C4-2B (cell line): ENCODE results near the gene USP11.

Source experiments
- H3K27ac ChIP-seq: fragments of 450-650 bp; 2 replicates; pipeline ENCODE4 v1.5.1; 2017
- CTCF ChIP-seq: fragments of 450-650 bp; conservative IDR thresholded peaks from 2 replicates; pipeline ENCODE4 v1.5.1; 2017; ENCODE audit warnings: mild to moderate bottlenecking
- ZFX ChIP-seq: fragments of 450-650 bp; IDR thresholded peaks from 2 replicates; pipeline ENCODE4 v1.6.1; 2017

The USP11 gene

GRCh38 chrX:47226071-47226470 is 6.7 kb upstream of the USP11 start:
- no peak overlapping the region for H3K27ac ChIP-seq
- TF ChIP-seq ZFX (no peak), CTCF (no peak)

GRCh38 chrX:47226531-47227333 is 6.1 kb upstream of the USP11 start:
- H3K27ac ChIP-seq = no peak overlapping the region
- TF ChIP-seq ZFX = no peak
- no peak for TF ChIP-seq CTCF

GRCh38 chrX:47227334-47227583 is 5.5 kb upstream of the USP11 start:
- no peak for TF ChIP-seq CTCF
- TF ChIP-seq ZFX = no peak
- no peak overlapping the region for H3K27ac ChIP-seq

GRCh38 chrX:47228550-47229270 is 4.1 kb upstream of the USP11 start:
- TF ChIP-seq ZFX = no peak
- H3K27ac ChIP-seq = no peak overlapping the region

GRCh38 chrX:47229427-47229826 is 3.4 kb upstream of the USP11 start:
- TF ChIP-seq CTCF = no peak
- no peak for TF ChIP-seq ZFX
- H3K27ac ChIP-seq = no peak overlapping the region

GRCh38 chrX:47230136-47230868 is 2.5 kb upstream of the USP11 start:
- H3K27ac ChIP-seq = no peak overlapping the region
- TF ChIP-seq ZFX (no peak), CTCF (no peak)

- H3K27ac ChIP-seq = no peak overlapping the region; the same call in 1 of the 2 replicates
- TF ChIP-seq ZFX = no peak
- TF ChIP-seq CTCF = no peak
Measured at GRCh38 chrX:47231167-47231566, 1.6 kb upstream of the USP11 start.
